T-cell (primary cell): ENCODE data around the gene MLLT10. TPM values are rescaled to one million over a fixed set of nuclear protein-coding genes. Genes with fewer than 3 reads are reported as not detected.

Experiments
- ATAC-seq, 4 experiments: fragments of 200-7000 bp in 3 of 4; fragments of 150-1000 bp in 1 of 4; cut with Tn5 transposase; replicated peaks in 1 of 4; 1 replicate in 3 of 4; 2 replicates in 1 of 4; pipeline ENCODE4 v1.10.0; 2021; ENCODE audit warnings: moderate library complexity in 3 of 4, mild to moderate bottlenecking in 2 of 4, moderate number of reproducible peaks in 1 of 4
- CTCF ChIA-PET, 2 donors: fragments of 300-600 bp; sonication (Branson Sonifier 250); formaldehyde crosslinking; loops; one replicate each; lab custom pipeline; 2022; ENCODE audit warnings: antibody characterized with exemption in 2 of 2; lab: Charles Lee
- POLR2A ChIA-PET, 2 donors: fragments of 300-600 bp; sonication (Branson Sonifier 250); formaldehyde crosslinking; loops; one replicate each; lab custom pipeline; 2022; ENCODE audit warnings: antibody characterized with exemption in 2 of 2; lab: Charles Lee
- DNase-seq, 35 experiments: peaks; one replicate each; pipeline versions ENCODE4 v3.0.0 to v3.0.0-alpha.2; 2013 to 2023
- H3K27ac ChIP-seq: one replicate; pipeline ENCODE4 v1.5.1; 2013; ENCODE audit warnings: low read length
- H3K27me3 ChIP-seq, 2 experiments: replicated peaks in 1 of 2; 1 replicate in 1 of 2; 2 replicates in 1 of 2; pipeline versions ENCODE4 v1.6.1 to v1.7.0; 2013; ENCODE audit warnings: low read length in 1 of 2, mixed read lengths in 1 of 2; ENCODE audit not compliant: control insufficient read depth in 2 of 2, insufficient read depth in 2 of 2; ENCODE audit errors: extremely low read depth in 1 of 2
- H3K36me3 ChIP-seq, 2 donors: 1 replicate in 1 of 2; 2 replicates in 1 of 2; pipeline versions ENCODE4 v1.6.1 to v1.7.0; 2013; ENCODE audit warnings: low read length in 1 of 2; ENCODE audit not compliant: control insufficient read depth in 2 of 2, insufficient read depth in 1 of 2; ENCODE audit errors: extremely low read depth in 1 of 2
- H3K4me1 ChIP-seq, 2 experiments: 1 replicate in 1 of 2; 2 replicates in 1 of 2; pipeline versions ENCODE4 v1.6.1 to v1.7.0; 2013; ENCODE audit warnings: low read length in 2 of 2, mixed read lengths in 1 of 2; ENCODE audit not compliant: insufficient read depth in 2 of 2, control insufficient read depth in 1 of 2; ENCODE audit errors: extremely low read depth in 1 of 2
- H3K4me3 ChIP-seq, 2 donors: 1 replicate in 1 of 2; 2 replicates in 1 of 2; pipeline versions ENCODE4 v1.5.1 to v1.7.0; 2013; ENCODE audit warnings: mild to moderate bottlenecking in 2 of 2, low read length in 1 of 2, moderate library complexity in 1 of 2; ENCODE audit not compliant: control insufficient read depth in 1 of 2; ENCODE audit errors: extremely low read depth in 1 of 2
- H3K9me3 ChIP-seq: 2 replicates; pipeline ENCODE4 v1.7.0; 2013
- H3K27ac Mint-ChIP-seq, 2 donors: one replicate each; pipeline ENCODE4 v1.8.0; 2020 to 2021; ENCODE audit warnings: mild to moderate bottlenecking in 2 of 2, mixed read lengths in 2 of 2
- H3K27me3 Mint-ChIP-seq, 2 donors: one replicate each; pipeline ENCODE4 v1.8.0; 2021 to 2022; ENCODE audit warnings: mixed read lengths in 2 of 2
- H3K36me3 Mint-ChIP-seq: one replicate; pipeline ENCODE4 v1.8.0; 2021; ENCODE audit warnings: mixed read lengths
- H3K4me1 Mint-ChIP-seq, 3 donors: one replicate each; pipeline ENCODE4 v1.8.0; 2020 to 2022; ENCODE audit warnings: mixed read lengths in 3 of 3, mild to moderate bottlenecking in 1 of 3
- H3K4me3 Mint-ChIP-seq, 3 donors: one replicate each; pipeline ENCODE4 v1.8.0; 2020 to 2022; ENCODE audit warnings: mild to moderate bottlenecking in 3 of 3, mixed read lengths in 3 of 3, moderate library complexity in 3 of 3
- H3K9me3 Mint-ChIP-seq, 3 donors: one replicate each; pipeline ENCODE4 v1.8.0; 2020 to 2022; ENCODE audit warnings: mixed read lengths in 3 of 3
- WGBS: methylation state at CpG from one replicate; pipeline ENCODE4 v1.1.5; 2013; ENCODE audit warnings: missing lambda C conversion rate; ENCODE audit not compliant: insufficient coverage; 5-methylcytosine and 5-hydroxymethylcytosine counted together
- total RNA-seq, 35 experiments: library from RNA in 6 of 35; stranded (reverse) in 6 of 35; fragments of 120-200 nt in 1 of 35; gene quantifications; one replicate each; pipeline versions ENCODE4 v1.2.1 to v1.2.4 and lab custom pipeline; 2013 to 2026

MLLT10 gene
- total RNA-seq, 5 donors from 2014 or later (not counting 1 experiment from before 2014, with no cell fraction given): 57.7 to 76.5 (median 66.1) TPM

DNA sequence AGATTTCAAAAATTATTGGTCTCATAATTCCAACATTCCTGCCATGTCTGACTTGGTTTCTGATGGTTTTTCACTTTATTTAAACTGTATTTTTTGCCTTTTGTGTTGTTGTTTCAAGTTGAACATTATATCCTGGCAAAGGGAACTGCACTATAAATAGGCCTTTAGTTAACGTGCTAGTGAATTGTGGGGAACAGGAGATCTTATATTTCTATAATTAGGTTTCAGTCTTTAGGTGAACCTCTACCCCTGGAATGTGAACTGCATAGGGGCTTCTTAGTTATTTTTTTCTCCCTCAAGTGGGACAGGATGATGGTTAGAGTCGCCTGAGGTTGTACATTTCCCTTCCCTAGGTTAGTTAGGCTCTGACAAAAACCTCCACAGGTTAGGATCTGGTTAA is 128.6 kb downstream of the MLLT10 start:
- Histone ChIP-seq H3K27me3 (no peaks in the 10 kb centered on the region), H3K9me3 (no peaks in the 10 kb centered on the region), H3K36me3 (no peaks in the 10 kb centered on the region), H3K4me3 (no peak overlapping the region), H3K4me1 (peaks cover 0 to 18% of the 10 kb centered on the region in 2 experiments), H3K27ac (no peak overlapping the region)
- CTCF ChIA-PET: no interaction called here
- peaks cover 15% of the 10 kb centered on the region for H3K36me3 Mint-ChIP-seq
- no peak for DNase-seq
- ATAC-seq: no peak
- peaks cover 39 to 49% (median 48%) of the 10 kb centered on the region in 3 donors for H3K4me1 Mint-ChIP-seq
- no peaks in the 10 kb centered on the region for H3K27me3 Mint-ChIP-seq
- H3K27ac Mint-ChIP-seq: no peak overlapping the region
- peak overlapping the region in 1 of 3 donors; percentile 33 for H3K4me3 Mint-ChIP-seq
- H3K9me3 Mint-ChIP-seq: no peaks in the 10 kb centered on the region
- POLR2A ChIA-PET: interaction anchor here in 1 of 2 donors (0.6 kb wide), 1 partner anchor 243 kb away, joined by 3 read pairs; no protein-coding TSS in a partner anchor
- no CpG with 5 or more reads among the region's 2 CpGs for WGBS

DNA sequence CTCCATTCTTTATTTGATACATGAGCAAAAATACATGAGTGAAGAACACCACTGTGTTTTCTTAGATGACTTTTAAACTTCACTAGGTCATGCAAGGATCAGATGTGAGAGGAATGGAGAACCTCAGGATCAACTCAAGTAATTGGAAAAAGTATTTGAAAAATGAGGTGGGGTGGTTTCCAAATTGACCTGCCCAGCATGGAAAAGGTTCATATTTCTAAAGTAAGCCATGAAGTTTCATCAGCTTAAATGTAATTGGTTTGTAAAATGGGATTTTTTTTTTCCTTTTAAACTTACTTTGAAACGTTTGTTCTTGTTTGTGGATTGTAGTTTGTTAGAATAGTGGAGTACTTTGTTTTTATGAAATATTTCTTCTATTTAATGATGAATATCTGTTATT is 134.8 kb downstream of the MLLT10 start:
- peaks cover 23 to 34% (median 32%) of the 10 kb centered on the region in 3 donors for H3K4me1 Mint-ChIP-seq
- H3K36me3 ChIP-seq: peaks cover 7 to 8% of the 10 kb centered on the region in 2 donors
- H3K27ac Mint-ChIP-seq: no peak overlapping the region
- H3K4me1 ChIP-seq: no peaks in the 10 kb centered on the region
- H3K27me3 Mint-ChIP-seq: no peaks in the 10 kb centered on the region
- H3K9me3 Mint-ChIP-seq: no peaks in the 10 kb centered on the region
- DNase-seq (no peak), ATAC-seq (no peak)
- H3K4me3 Mint-ChIP-seq: no peak overlapping the region
- POLR2A ChIA-PET: no interaction called here
- no peaks in the 10 kb centered on the region for H3K27me3 ChIP-seq
- H3K4me3 ChIP-seq: no peak overlapping the region
- no peak overlapping the region for H3K27ac ChIP-seq
- no peaks in the 10 kb centered on the region for H3K9me3 ChIP-seq
- peaks cover 11% of the 10 kb centered on the region for H3K36me3 Mint-ChIP-seq
- no CpG with 5 or more reads among the region's 1 CpG for WGBS
- CTCF ChIA-PET: interaction anchor here (0.5 to 0.7 kb wide), 2 partner anchors 17 to 114 kb away, joined by 3 read pairs; no protein-coding TSS in a partner anchor

DNA sequence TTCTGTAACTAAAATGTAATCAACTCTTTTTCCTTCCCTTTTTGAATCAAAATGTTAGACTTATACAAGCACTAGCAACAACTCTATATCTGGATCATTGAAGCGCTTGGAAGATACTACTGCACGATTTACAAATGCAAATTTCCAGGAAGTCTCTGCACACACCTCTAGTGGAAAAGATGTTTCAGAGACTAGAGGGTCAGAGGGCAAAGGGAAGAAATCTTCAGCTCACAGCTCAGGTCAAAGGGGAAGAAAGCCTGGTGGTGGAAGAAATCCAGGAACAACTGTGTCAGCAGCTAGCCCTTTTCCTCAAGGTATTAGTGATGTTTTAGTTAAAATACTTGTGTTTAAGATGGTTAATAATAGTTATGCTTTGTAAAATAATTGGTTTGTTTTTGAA is 136.4 kb downstream of the MLLT10 start:
- Mint-ChIP-seq H3K27ac (peak overlapping the region in 1 of 2 donors; percentile 12), H3K4me3 (no peak overlapping the region), H3K36me3 (peaks cover 18% of the 10 kb centered on the region), H3K27me3 (no peaks in the 10 kb centered on the region), H3K9me3 (no peaks in the 10 kb centered on the region), H3K4me1 (peaks cover 23 to 31% (median 29%) of the 10 kb centered on the region in 3 donors)
- DNase-seq (no peak), ATAC-seq (no peak)
- Histone ChIP-seq H3K9me3 (no peaks in the 10 kb centered on the region), H3K36me3 (peaks cover 7 to 8% of the 10 kb centered on the region in 2 donors), H3K4me1 (no peaks in the 10 kb centered on the region), H3K27me3 (no peaks in the 10 kb centered on the region), H3K4me3 (no peak overlapping the region), H3K27ac (no peak overlapping the region)
- ChIA-PET POLR2A (no interaction called here), CTCF (no interaction called here)
- no CpG with 5 or more reads among the region's 2 CpGs for WGBS

DNA sequence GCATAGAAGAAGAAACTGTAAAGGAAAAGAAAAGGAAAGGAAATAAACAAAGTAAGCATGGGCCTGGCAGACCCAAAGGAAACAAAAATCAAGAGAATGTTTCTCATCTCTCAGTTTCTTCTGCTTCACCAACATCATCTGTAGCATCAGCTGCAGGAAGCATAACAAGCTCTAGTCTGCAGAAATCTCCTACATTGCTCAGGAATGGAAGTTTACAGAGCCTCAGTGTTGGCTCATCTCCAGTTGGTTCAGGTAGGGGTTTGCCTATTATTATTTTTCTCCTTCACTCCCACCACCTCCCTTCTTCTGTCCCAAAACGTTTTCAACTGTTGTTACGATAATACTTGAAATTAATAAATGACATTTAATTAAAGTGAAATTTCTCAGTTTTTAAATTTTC is 139.6 kb downstream of the MLLT10 start:
- H3K27ac ChIP-seq: no peak overlapping the region
- Mint-ChIP-seq H3K27ac (peak overlapping the region in 1 of 2 donors; percentile 44), H3K27me3 (no peaks in the 10 kb centered on the region), H3K9me3 (no peaks in the 10 kb centered on the region), H3K36me3 (peaks cover 22% of the 10 kb centered on the region), H3K4me3 (no peak overlapping the region), H3K4me1 (peaks cover 7 to 19% (median 17%) of the 10 kb centered on the region in 3 donors)
- peaks cover 0 to 2% of the 10 kb centered on the region in 2 experiments for H3K4me1 ChIP-seq
- H3K27me3 ChIP-seq: no peaks in the 10 kb centered on the region
- ChIA-PET POLR2A (no interaction called here), CTCF (interaction anchor here (0.6 to 0.7 kb wide), 7 partner anchors 14 to 977 kb away, joined by 3 to 9 read pairs (median 3); no protein-coding TSS in a partner anchor)
- no CpG with 5 or more reads among the region's 2 CpGs for WGBS
- peaks cover 7 to 8% of the 10 kb centered on the region in 2 donors for H3K36me3 ChIP-seq
- H3K4me3 ChIP-seq: no peak overlapping the region
- no peak for DNase-seq
- no peaks in the 10 kb centered on the region for H3K9me3 ChIP-seq
- ATAC-seq: no peak

DNA sequence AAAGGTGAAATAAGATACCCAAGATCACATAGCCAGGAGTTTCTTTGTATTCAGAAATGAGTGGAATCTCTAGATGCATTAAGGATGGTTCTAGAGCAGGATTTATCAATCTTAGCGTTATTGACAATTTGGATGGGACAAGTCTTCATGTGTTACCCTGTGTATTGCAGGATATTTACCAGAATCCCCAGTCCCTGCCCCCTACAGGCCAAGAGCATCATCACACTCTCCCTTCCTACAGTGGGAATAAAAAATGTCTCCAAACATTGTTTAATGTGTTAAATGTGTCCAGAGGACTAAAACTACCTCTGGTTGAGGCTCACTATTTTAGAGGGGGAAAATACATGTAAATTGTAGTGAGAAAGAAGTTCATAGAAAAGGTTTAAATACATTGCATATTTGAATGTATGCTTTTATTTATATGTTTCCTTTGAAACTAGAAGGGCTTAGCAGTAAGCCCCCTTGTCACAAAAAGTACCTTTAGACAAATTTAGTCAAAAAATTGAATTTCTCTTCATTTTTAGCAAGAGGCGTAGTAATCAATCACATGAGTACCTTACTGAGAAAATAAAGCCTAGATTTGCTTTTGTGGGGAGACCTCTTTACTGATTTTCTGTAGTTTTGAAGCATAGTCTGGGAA is 141.2 kb downstream of the MLLT10 start:
- DNase-seq (peak in 22 of 35 experiments; percentile 2 to 58 (median 12)), ATAC-seq (peak in 3 of 4 experiments; percentile 44 to 52 (median 49))
- H3K9me3 Mint-ChIP-seq: no peaks in the 10 kb centered on the region
- peaks cover 27% of the 10 kb centered on the region for H3K36me3 Mint-ChIP-seq
- ChIA-PET CTCF (no interaction called here), POLR2A (interaction anchor here in 1 of 2 donors (0.6 kb wide), 1 partner anchor 120 kb away, joined by 6 read pairs; no protein-coding TSS in a partner anchor)
- no peak overlapping the region for H3K4me3 Mint-ChIP-seq
- peaks cover 7 to 13% (median 9%) of the 10 kb centered on the region in 3 donors for H3K4me1 Mint-ChIP-seq
- H3K4me3 ChIP-seq: no peak overlapping the region
- H3K27me3 Mint-ChIP-seq: no peaks in the 10 kb centered on the region
- H3K27me3 ChIP-seq: no peaks in the 10 kb centered on the region
- WGBS: no CpG with 5 or more reads among the region's 2 CpGs
- peaks cover 0 to 3% of the 10 kb centered on the region in 2 experiments for H3K4me1 ChIP-seq
- H3K27ac Mint-ChIP-seq: no peak overlapping the region
- peaks cover 7 to 11% of the 10 kb centered on the region in 2 donors for H3K36me3 ChIP-seq
- H3K27ac ChIP-seq: no peak overlapping the region
- H3K9me3 ChIP-seq: no peaks in the 10 kb centered on the region

DNA sequence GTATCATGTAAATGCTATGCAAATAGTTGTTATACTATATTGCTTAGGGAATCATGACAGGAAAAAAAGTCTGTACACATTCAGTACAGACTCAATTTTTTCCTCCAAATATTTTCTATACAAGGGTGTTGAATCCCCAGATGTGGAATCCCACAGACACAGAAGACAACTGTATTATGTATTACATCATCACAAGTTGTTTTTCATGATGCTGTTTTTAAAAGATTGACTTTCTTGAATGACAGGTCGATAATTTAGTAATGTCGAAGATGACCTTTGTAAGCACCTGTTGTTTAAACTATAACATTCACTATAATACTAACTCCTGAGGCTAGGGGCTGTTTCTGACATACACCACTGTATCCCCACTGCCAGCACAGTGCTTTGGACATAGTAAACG is 143.5 kb downstream of the MLLT10 start:
- ATAC-seq (no peak), DNase-seq (no peak)
- H3K4me1 Mint-ChIP-seq: peaks cover 7 to 11% (median 7%) of the 10 kb centered on the region in 3 donors
- peaks cover 39% of the 10 kb centered on the region for H3K36me3 Mint-ChIP-seq
- H3K4me3 Mint-ChIP-seq: no peak overlapping the region
- no peaks in the 10 kb centered on the region for H3K9me3 ChIP-seq
- peaks cover 0 to 3% of the 10 kb centered on the region in 2 experiments for H3K4me1 ChIP-seq
- no peaks in the 10 kb centered on the region for H3K27me3 Mint-ChIP-seq
- no peak overlapping the region for H3K27ac ChIP-seq
- H3K27me3 ChIP-seq: no peaks in the 10 kb centered on the region
- H3K4me3 ChIP-seq: no peak overlapping the region
- POLR2A ChIA-PET: no interaction called here
- no peak overlapping the region for H3K27ac Mint-ChIP-seq
- peaks cover 0 to 19% of the 10 kb centered on the region in 2 donors for H3K36me3 ChIP-seq
- no peaks in the 10 kb centered on the region for H3K9me3 Mint-ChIP-seq
- no CpG with 5 or more reads among the region's 3 CpGs for WGBS
- CTCF ChIA-PET: no interaction called here
